CD14-positive monocyte (primary cell): Measurements from ENCODE around the gene HNF1B. TPM values are rescaled to one million over a fixed set of nuclear protein-coding genes. Genes with fewer than 3 reads are reported as not detected.

Source experiments
- DNase-seq, 3 donors: peaks; one replicate each; pipeline ENCODE4 v3.0.0-alpha.2; 2011 to 2022
- H2AFZ ChIP-seq: 2 replicates; pipeline ENCODE4 v1.6.0; 2012; ENCODE audit warnings: mild to moderate bottlenecking, low read depth, low read length, inconsistent platforms; ENCODE audit not compliant: insufficient read depth, poor library complexity, severe bottlenecking
- H3K27ac ChIP-seq, 2 donors: 1 replicate in 1 of 2; 2 replicates in 1 of 2; pipeline ENCODE4 v1.5.1; 2012 to 2013; ENCODE audit warnings: low read length in 2 of 2, control low read depth in 1 of 2, inconsistent platforms in 1 of 2, low read depth in 1 of 2, mild to moderate bottlenecking in 1 of 2
- H3K27me3 ChIP-seq, 2 donors: one replicate each; pipeline versions ENCODE4 v1.6.0 to v1.6.1; 2011 to 2013; ENCODE audit warnings: low read length in 2 of 2; ENCODE audit not compliant: control insufficient read depth in 2 of 2, insufficient read depth in 2 of 2
- H3K36me3 ChIP-seq, 2 donors: replicated peaks in 1 of 2; 1 replicate in 1 of 2; 2 replicates in 1 of 2; pipeline versions ENCODE4 v1.5.1 to v1.6.1; 2012 to 2013; ENCODE audit warnings: low read length in 2 of 2, control low read depth in 1 of 2, inconsistent platforms in 1 of 2, mild to moderate bottlenecking in 1 of 2; ENCODE audit not compliant: insufficient read depth in 2 of 2, control insufficient read depth in 1 of 2
- H3K4me1 ChIP-seq, 2 donors: 1 replicate in 1 of 2; 2 replicates in 1 of 2; pipeline versions ENCODE4 v1.5.1 to v1.6.1; 2012 to 2013; ENCODE audit warnings: low read length in 2 of 2, control low read depth in 1 of 2, inconsistent platforms in 1 of 2, mild to moderate bottlenecking in 1 of 2, moderate library complexity in 1 of 2; ENCODE audit not compliant: insufficient read depth in 2 of 2, control insufficient read depth in 1 of 2
- H3K4me2 ChIP-seq: replicated peaks from 2 replicates; pipeline ENCODE3; 2012; ENCODE audit warnings: low read length, moderate library complexity, mild to moderate bottlenecking; ENCODE audit not compliant: poor library complexity, severe bottlenecking; ENCODE audit errors: extremely low read depth
- H3K4me3 ChIP-seq, 3 experiments: fragments of 200-600 bp in 1 of 3; sonication (generic) in 1 of 3; replicated peaks in 1 of 3; 1 replicate in 2 of 3; 2 replicates in 1 of 3; pipeline ENCODE4 v1.5.1; 2011 to 2013; ENCODE audit warnings: low read length in 3 of 3, mild to moderate bottlenecking in 3 of 3, control low read depth in 2 of 3, low read depth in 2 of 3, inconsistent platforms in 1 of 3, moderate library complexity in 1 of 3
- H3K79me2 ChIP-seq: 2 replicates; pipeline ENCODE4 v1.6.0; 2012; ENCODE audit warnings: mild to moderate bottlenecking, control low read depth, inconsistent platforms, low read length, moderate library complexity; ENCODE audit not compliant: insufficient read depth
- H3K9ac ChIP-seq: 2 replicates; pipeline ENCODE4 v1.6.0; 2017; ENCODE audit warnings: low read length, mild to moderate bottlenecking; ENCODE audit not compliant: insufficient read depth, poor library complexity, severe bottlenecking
- H3K9me3 ChIP-seq, 2 donors: replicated peaks in 1 of 2; 1 replicate in 1 of 2; 2 replicates in 1 of 2; pipeline versions ENCODE4 v1.5.1 to v1.6.1; 2012 to 2013; ENCODE audit warnings: low read length in 2 of 2, control low read depth in 1 of 2; ENCODE audit not compliant: control insufficient read depth in 1 of 2, insufficient read depth in 1 of 2
- H4K20me1 ChIP-seq: 2 replicates; pipeline ENCODE4 v1.6.0; 2012; ENCODE audit warnings: mild to moderate bottlenecking, low read length, control low read depth, moderate library complexity; ENCODE audit not compliant: insufficient read depth
- H3K27ac Mint-ChIP-seq, 7 donors: one replicate each; pipeline ENCODE4 v1.8.0; 2020; ENCODE audit warnings: mild to moderate bottlenecking in 7 of 7, mixed read lengths in 7 of 7, moderate library complexity in 6 of 7, inconsistent platforms in 2 of 7
- H3K27me3 Mint-ChIP-seq, 3 donors: one replicate each; pipeline ENCODE4 v1.8.0; 2021 to 2022; ENCODE audit warnings: low read depth in 3 of 3, mild to moderate bottlenecking in 3 of 3, mixed read lengths in 3 of 3, moderate library complexity in 3 of 3, inconsistent platforms in 1 of 3
- H3K36me3 Mint-ChIP-seq, 2 donors: one replicate each; pipeline ENCODE4 v1.8.0; 2020; ENCODE audit warnings: mixed read lengths in 2 of 2, inconsistent platforms in 1 of 2, mild to moderate bottlenecking in 1 of 2
- H3K4me1 Mint-ChIP-seq: one replicate; pipeline ENCODE4 v1.8.0; 2020; ENCODE audit warnings: mild to moderate bottlenecking, mixed read lengths
- H3K4me3 Mint-ChIP-seq, 2 donors: one replicate each; pipeline ENCODE4 v1.8.0; 2020; ENCODE audit warnings: mild to moderate bottlenecking in 2 of 2, mixed read lengths in 2 of 2, moderate library complexity in 1 of 2
- H3K9me3 Mint-ChIP-seq, 7 donors: one replicate each; pipeline ENCODE4 v1.8.0; 2020 to 2022; ENCODE audit warnings: mixed read lengths in 7 of 7, mild to moderate bottlenecking in 6 of 7, moderate library complexity in 6 of 7, inconsistent platforms in 2 of 7
- WGBS: methylation state at CpG from one replicate; pipeline ENCODE4 v1.1.5; 2013; ENCODE audit warnings: missing lambda C conversion rate; ENCODE audit not compliant: insufficient coverage; 5-methylcytosine and 5-hydroxymethylcytosine counted together
- intact Hi-C, 2 donors: fragments of 100-400 bp; cut with micrococcal nuclease; formaldehyde crosslinking; loops; one replicate each; pipeline versions ENCODE4 v1.15.0 to v1.15.1; 2023
- polyA plus RNA-seq, 3 donors: library from polyadenylated mRNA; depleted of rRNA in 1 of 3; unstranded in 2 of 3; stranded (reverse) in 1 of 3; fragments of 300-500 nt in 2 of 3; fragments of >200 nt in 1 of 3; fragmentation: Illumina TruSeq in 2 of 3; gene quantifications; 1 replicate in 2 of 3; 2 replicates in 1 of 3; pipeline ENCODE4 v1.2.3, GENCODE V29; 2012 to 2021
- TF ChIP-seq, protein P1 (sequence below): fragments of 200-600 bp; IDR thresholded peaks from one replicate; pipeline ENCODE4 v1.8.0; 2022; ENCODE audit warnings: antibody characterized with exemption, mild to moderate bottlenecking

Gene HNF1B
- polyA plus RNA-seq, 3 donors: not detected

DNA sequence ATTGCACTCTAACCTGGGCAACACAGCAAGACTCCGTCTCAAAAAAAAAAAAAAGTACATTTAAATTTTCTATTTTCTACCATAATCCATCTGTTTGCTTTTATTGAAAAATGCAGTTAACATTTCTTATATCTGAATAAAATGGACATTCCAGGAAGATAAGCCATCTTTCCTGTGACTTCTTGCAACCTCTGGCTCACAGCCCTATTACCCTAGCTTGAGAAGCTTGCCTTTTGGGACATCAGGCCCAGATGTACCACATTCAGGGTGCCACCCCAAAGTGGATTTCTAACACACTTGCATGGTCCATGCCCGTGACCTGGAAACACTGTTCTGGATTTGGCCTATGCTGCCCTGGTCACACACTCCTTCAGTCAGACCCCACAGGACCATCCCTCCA lies 71.5 kb downstream of the HNF1B start:
- H3K4me3 ChIP-seq: no peak overlapping the region
- no peaks in the 10 kb centered on the region for H3K36me3 ChIP-seq
- no peak for DNase-seq
- Mint-ChIP-seq H3K27me3 (peaks cover 0 to 5% (median 5%) of the 10 kb centered on the region in 3 donors), H3K9me3 (peaks cover 0 to under 1% (median 0%) of the 10 kb centered on the region in 7 donors), H3K36me3 (no peaks in the 10 kb centered on the region), H3K4me3 (no peak overlapping the region), H3K27ac (no peak overlapping the region), H3K4me1 (no peaks in the 10 kb centered on the region)
- H3K9me3 ChIP-seq: no peaks in the 10 kb centered on the region
- no peak overlapping the region for H2AFZ ChIP-seq
- no peak overlapping the region for H3K9ac ChIP-seq
- peaks cover 0 to 4% of the 10 kb centered on the region in 2 donors for H3K27me3 ChIP-seq
- intact Hi-C loops: no loop called here
- 82% methylated on average over 1 of the region's 2 CpGs for WGBS
- TF ChIP-seq, protein P1, sequence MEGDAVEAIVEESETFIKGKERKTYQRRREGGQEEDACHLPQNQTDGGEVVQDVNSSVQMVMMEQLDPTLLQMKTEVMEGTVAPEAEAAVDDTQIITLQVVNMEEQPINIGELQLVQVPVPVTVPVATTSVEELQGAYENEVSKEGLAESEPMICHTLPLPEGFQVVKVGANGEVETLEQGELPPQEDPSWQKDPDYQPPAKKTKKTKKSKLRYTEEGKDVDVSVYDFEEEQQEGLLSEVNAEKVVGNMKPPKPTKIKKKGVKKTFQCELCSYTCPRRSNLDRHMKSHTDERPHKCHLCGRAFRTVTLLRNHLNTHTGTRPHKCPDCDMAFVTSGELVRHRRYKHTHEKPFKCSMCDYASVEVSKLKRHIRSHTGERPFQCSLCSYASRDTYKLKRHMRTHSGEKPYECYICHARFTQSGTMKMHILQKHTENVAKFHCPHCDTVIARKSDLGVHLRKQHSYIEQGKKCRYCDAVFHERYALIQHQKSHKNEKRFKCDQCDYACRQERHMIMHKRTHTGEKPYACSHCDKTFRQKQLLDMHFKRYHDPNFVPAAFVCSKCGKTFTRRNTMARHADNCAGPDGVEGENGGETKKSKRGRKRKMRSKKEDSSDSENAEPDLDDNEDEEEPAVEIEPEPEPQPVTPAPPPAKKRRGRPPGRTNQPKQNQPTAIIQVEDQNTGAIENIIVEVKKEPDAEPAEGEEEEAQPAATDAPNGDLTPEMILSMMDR: no peak
- H4K20me1 ChIP-seq: no peaks in the 10 kb centered on the region
- H3K4me1 ChIP-seq: no peaks in the 10 kb centered on the region
- no peaks in the 10 kb centered on the region for H3K79me2 ChIP-seq
- H3K4me2 ChIP-seq: no peak overlapping the region
- no peak overlapping the region for H3K27ac ChIP-seq

DNA sequence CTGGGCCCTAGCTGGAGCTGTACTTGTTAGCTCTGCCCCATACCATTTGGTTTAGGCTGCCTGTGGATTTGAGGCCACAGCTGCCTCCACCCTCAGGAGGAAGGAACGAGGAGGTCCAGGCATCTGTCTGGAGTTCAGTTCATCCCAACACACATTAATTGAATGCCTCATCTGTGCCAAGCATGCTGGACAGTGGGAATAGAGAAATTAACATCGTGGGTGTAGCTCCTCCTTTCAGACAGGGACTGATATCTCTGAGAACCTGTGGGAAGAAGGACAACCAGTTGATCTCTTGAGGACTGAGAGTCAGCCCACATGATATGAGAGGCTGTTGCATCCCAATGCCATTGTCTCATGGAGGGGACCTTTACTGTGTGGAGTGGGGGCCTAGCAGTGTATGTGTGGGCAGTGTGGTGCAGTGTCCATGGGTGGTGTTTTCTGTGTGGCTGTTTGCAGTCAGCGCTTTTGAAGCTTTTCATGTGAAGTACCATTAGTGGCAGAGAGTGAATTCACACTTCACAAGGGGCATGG lies 72.2 kb downstream of the HNF1B start:
- TF ChIP-seq, protein P1: no peak

More for the DNA sequence above, 72.2 kb downstream of the HNF1B start:
- Histone ChIP-seq H3K4me3 (no peak overlapping the region), H3K4me1 (no peaks in the 10 kb centered on the region), H3K27ac (no peak overlapping the region), H4K20me1 (no peaks in the 10 kb centered on the region), H3K27me3 (peaks cover 0 to 4% of the 10 kb centered on the region in 2 donors), H3K36me3 (no peaks in the 10 kb centered on the region), H3K79me2 (no peaks in the 10 kb centered on the region), H2AFZ (no peak overlapping the region), H3K9ac (no peak overlapping the region), H3K4me2 (no peak overlapping the region), H3K9me3 (no peaks in the 10 kb centered on the region)
- no peak overlapping the region for H3K27ac Mint-ChIP-seq
- no peak for DNase-seq
- no peaks in the 10 kb centered on the region for H3K36me3 Mint-ChIP-seq
- no peaks in the 10 kb centered on the region for H3K4me1 Mint-ChIP-seq
- no peaks in the 10 kb centered on the region for H3K9me3 Mint-ChIP-seq
- intact Hi-C loops: no loop called here
- no peak overlapping the region for H3K4me3 Mint-ChIP-seq
- H3K27me3 Mint-ChIP-seq: peaks cover 0 to 5% (median 5%) of the 10 kb centered on the region in 3 donors
- 100% methylated on average over 1 of the region's 3 CpGs for WGBS
